Heart right ventricle (tissue), 16 donors: ENCODE data around the gene SGTB. TPM values are rescaled to one million over a fixed set of nuclear protein-coding genes. Genes with fewer than 3 reads are reported as not detected.

Experiments used
- ATAC-seq, 8 donors: fragments of 200-7000 bp; cut with Tn5 transposase; one replicate each; pipeline ENCODE4 v1.9.1; 2020; ENCODE audit warnings: mild to moderate bottlenecking in 8 of 8, moderate library complexity in 8 of 8, moderate number of reproducible peaks in 1 of 8
- DNase-seq, 2 donors: peaks; one replicate each; pipeline ENCODE4 v3.0.0-alpha.2; 2020
- H3K27ac ChIP-seq, 10 donors: fragments of 200-600 bp; sonication (generic) in 2 of 10; one replicate each; pipeline versions ENCODE4 v1.5.0 to v1.8.0; 2020 to 2022; ENCODE audit warnings: mild to moderate bottlenecking in 3 of 10
- H3K27me3 ChIP-seq, 7 donors: fragments of 200-600 bp; one replicate each; pipeline ENCODE4 v1.8.0; 2021 to 2022; ENCODE audit warnings: mild to moderate bottlenecking in 2 of 7
- H3K36me3 ChIP-seq, 9 donors: fragments of 200-600 bp; sonication (generic) in 1 of 9; one replicate each; pipeline versions ENCODE4 v1.5.0 to v1.8.0; 2020 to 2022; ENCODE audit warnings: mild to moderate bottlenecking in 2 of 9
- H3K4me1 ChIP-seq, 9 donors: fragments of 200-600 bp; sonication (generic) in 1 of 9; one replicate each; pipeline versions ENCODE4 v1.5.0 to v1.8.0; 2020 to 2022; ENCODE audit warnings: mild to moderate bottlenecking in 4 of 9
- H3K4me3 ChIP-seq, 10 donors: fragments of 200-600 bp; sonication (generic) in 2 of 10; one replicate each; pipeline versions ENCODE4 v1.5.0 to v1.8.0; 2020 to 2022; ENCODE audit warnings: mild to moderate bottlenecking in 7 of 10, moderate library complexity in 2 of 10
- H3K9me3 ChIP-seq, 11 donors: fragments of 200-600 bp in 10 of 11; sonication (generic) in 2 of 11; one replicate each; pipeline versions ENCODE4 v1.5.0 to v1.8.0; 2013 to 2022; ENCODE audit warnings: mild to moderate bottlenecking in 2 of 11, control low read depth in 1 of 11, moderate library complexity in 1 of 11
- CTCF ChIP-seq, 9 donors: fragments of 200-600 bp; sonication (generic) in 2 of 9; IDR thresholded peaks; one replicate each; pipeline versions ENCODE4 v1.5.0 to v1.8.0; 2021 to 2022; ENCODE audit warnings: antibody characterized with exemption in 9 of 9, mild to moderate bottlenecking in 5 of 9, moderate library complexity in 1 of 9
- WGBS, 2 donors: extraction: QIAGEN DNeasy Blood & Tissue Kit; methylation state at CpG; one replicate each; pipeline ENCODE4 v1.1.7; 2013; ENCODE audit warnings: inconsistent platforms in 1 of 2; 5-methylcytosine and 5-hydroxymethylcytosine counted together
- intact Hi-C, 10 donors: fragments of 100-400 bp; cut with DNase I; formaldehyde crosslinking; loops; one replicate each; pipeline versions ENCODE4 v1.11.1 to v1.14.2; 2022
- polyA plus RNA-seq, 2 donors: library from polyadenylated mRNA; stranded (reverse); fragments of 200-250 nt; gene quantifications; one replicate each; pipeline ENCODE4 v1.2.3, GENCODE V29; 2013
- total RNA-seq, 10 donors: library from RNA; stranded (reverse); fragmentation: NEBNext Ultra II Directional in 3 of 10; extraction: Animal tissue kit (Norgen Biotek cat#: 25700) in 3 of 10; gene quantifications; one replicate each; pipeline versions ENCODE4 v1.2.1 to v1.2.4, GENCODE V29; 2021 to 2023
- donor health status: Arrhythmogenic right ventricular cardiomyopathy.
- donor health status: ischemic (EF 13 %, LVEDD 7.1; RV severe dilation, severe dysfunction).
- donor health status: healthy with polysubstance abuse.
- donor health status: DM: no; HTN: yes; CAD: no.
- donor health status: DM: no; HTN: no; CAD: no.
- donor health status: ischemic (EF 25% LVEDD 6.9; RV normal size, moderate dysfunction).
- donor health status: ischemic (EF 25% LVEDD 5.7; RV mildly dilated, moderate dysfunction).
- donor health status: healthy.
- donor health status: DM: yes; HTN: yes; CAD: no.
- donor health status: Ischemic cardiomyopathy.
- donor health status: ischemic (EF 35%, LVEDD 5.7; RV mildly dilated, moderate dysfunction).
- donor health status: nonischemic (EF 11% LVEDD 7.7; RV severe dilation, severe dysfunction).
- donor health status: DM: yes; HTN: yes; CAD: no.
- donor health status: PGD.
- donor health status: ischemic (EF 29% LVEDD 5.4; RV normal size, mild dysfunction).
- donor health status: nonischemic (EF 23%, LVEDD 6.1; RV moderate dilation, normal function).

The SGTB gene
- total and polyA plus RNA-seq, 12 donors = 1.5 to 9.7 (median 6.1) TPM

- intact Hi-C loops = no loop called here
- Histone ChIP-seq H3K4me3 (no peak overlapping the region), H3K27ac (no peak overlapping the region), H3K9me3 (no peaks in the 10 kb centered on the region), H3K4me1 (no peaks in the 10 kb centered on the region), H3K36me3 (peaks cover 0 to 93% (median 5%) of the 10 kb centered on the region in 9 donors), H3K27me3 (no peaks in the 10 kb centered on the region)
- DNase-seq (no peak), ATAC-seq (no peak)
- TF ChIP-seq CTCF (IDR thresholded peaks at IDR 0.05) = no peak
- 78 to 88% methylated on average over 5 of the region's 5 CpGs for WGBS, 2 donors
These were observed 70.8 kb downstream of the SGTB start for GRCh38 chr5:65651144-65651543.

- TF ChIP-seq CTCF (IDR thresholded peaks at IDR 0.05) = no peak
- ATAC-seq (no peak), DNase-seq (no peak)
- Histone ChIP-seq H3K9me3 (no peaks in the 10 kb centered on the region), H3K27ac (no peak overlapping the region), H3K4me1 (no peaks in the 10 kb centered on the region), H3K4me3 (no peak overlapping the region), H3K27me3 (no peaks in the 10 kb centered on the region), H3K36me3 (peaks cover 0 to 89% (median 4%) of the 10 kb centered on the region in 9 donors)
- intact Hi-C loops = no loop called here
These were observed 74.0 kb downstream of the SGTB start for GRCh38 chr5:65647941-65648340.

- intact Hi-C loops = no loop called here
- 85 to 93% methylated on average over 2 of the region's 2 CpGs for WGBS, 2 donors
- Histone ChIP-seq H3K4me3 (no peak overlapping the region), H3K36me3 (peaks cover 0 to 90% (median 4%) of the 10 kb centered on the region in 9 donors), H3K4me1 (no peaks in the 10 kb centered on the region), H3K27me3 (no peaks in the 10 kb centered on the region), H3K27ac (no peak overlapping the region), H3K9me3 (no peaks in the 10 kb centered on the region)
- no peak for DNase-seq
- no peak for ATAC-seq
- no peak for TF ChIP-seq CTCF (IDR thresholded peaks at IDR 0.05)
These were observed 75.0 kb downstream of the SGTB start for GRCh38 chr5:65646938-65647337.

GRCh38 chr5:65640240-65640639, 81.7 kb downstream of the SGTB start:
- Histone ChIP-seq H3K27me3 (no peaks in the 10 kb centered on the region), H3K27ac (no peak overlapping the region), H3K4me1 (no peaks in the 10 kb centered on the region), H3K36me3 (peaks cover 0 to 91% (median 26%) of the 10 kb centered on the region in 9 donors), H3K4me3 (no peak overlapping the region), H3K9me3 (no peaks in the 10 kb centered on the region)
- DNase-seq (no peak), ATAC-seq (no peak)
- no peak for TF ChIP-seq CTCF (IDR thresholded peaks at IDR 0.05)
- 97 to 99% methylated on average over 4 of the region's 4 CpGs for WGBS, 2 donors
- intact Hi-C loops = no loop called here

- Histone ChIP-seq H3K36me3 (peaks cover 0 to 37% (median 5%) of the 10 kb centered on the region in 9 donors), H3K4me1 (peaks cover 0 to 10% (median 3%) of the 10 kb centered on the region in 9 donors), H3K27ac (no peak overlapping the region)
These were observed 90.9 kb downstream of the SGTB start for GRCh38 chr5:65630981-65631380.

More at GRCh38 chr5:65630981-65631380, 90.9 kb downstream of the SGTB start:
- no peaks in the 10 kb centered on the region for H3K27me3 ChIP-seq
- DNase-seq (no peak), ATAC-seq (no peak)
- no peak overlapping the region for H3K4me3 ChIP-seq
- TF ChIP-seq CTCF (IDR thresholded peaks at IDR 0.05) = no peak
- H3K9me3 ChIP-seq = no peaks in the 10 kb centered on the region
- intact Hi-C loops = no loop called here
